Upper lobe of left lung (tissue), 4 donors: ENCODE data around the gene FAM174C.

Source experiments
- EP300 ChIP-seq, 4 donors: sonication (generic); formaldehyde crosslinking; IDR thresholded peaks; one replicate each; pipeline ENCODE4 v1.5.1; 2017; ENCODE audit warnings: antibody characterized with exemption in 4 of 4, control low read depth in 2 of 4
- POLR2A ChIP-seq, 4 donors: fragments of 450-650 bp; IDR thresholded peaks; one replicate each; pipeline ENCODE4 v1.5.1; 2016 to 2017; ENCODE audit warnings: antibody characterized with exemption in 4 of 4, mild to moderate bottlenecking in 2 of 4
- POLR2AphosphoS5 ChIP-seq, 2 donors: sonication (generic); formaldehyde crosslinking; IDR thresholded peaks; one replicate each; pipeline ENCODE4 v1.5.1; 2017; ENCODE audit warnings: antibody characterized with exemption in 2 of 2
- TF ChIP-seq, protein P1 (sequence below), 6 experiments: fragments of 450-650 bp in 4 of 6; fragments of 200-600 bp in 2 of 6; sonication (generic) in 2 of 6; IDR thresholded peaks; one replicate each; pipeline ENCODE4 v1.5.1; 2016 to 2019; ENCODE audit warnings: antibody characterized with exemption in 6 of 6

DNA sequence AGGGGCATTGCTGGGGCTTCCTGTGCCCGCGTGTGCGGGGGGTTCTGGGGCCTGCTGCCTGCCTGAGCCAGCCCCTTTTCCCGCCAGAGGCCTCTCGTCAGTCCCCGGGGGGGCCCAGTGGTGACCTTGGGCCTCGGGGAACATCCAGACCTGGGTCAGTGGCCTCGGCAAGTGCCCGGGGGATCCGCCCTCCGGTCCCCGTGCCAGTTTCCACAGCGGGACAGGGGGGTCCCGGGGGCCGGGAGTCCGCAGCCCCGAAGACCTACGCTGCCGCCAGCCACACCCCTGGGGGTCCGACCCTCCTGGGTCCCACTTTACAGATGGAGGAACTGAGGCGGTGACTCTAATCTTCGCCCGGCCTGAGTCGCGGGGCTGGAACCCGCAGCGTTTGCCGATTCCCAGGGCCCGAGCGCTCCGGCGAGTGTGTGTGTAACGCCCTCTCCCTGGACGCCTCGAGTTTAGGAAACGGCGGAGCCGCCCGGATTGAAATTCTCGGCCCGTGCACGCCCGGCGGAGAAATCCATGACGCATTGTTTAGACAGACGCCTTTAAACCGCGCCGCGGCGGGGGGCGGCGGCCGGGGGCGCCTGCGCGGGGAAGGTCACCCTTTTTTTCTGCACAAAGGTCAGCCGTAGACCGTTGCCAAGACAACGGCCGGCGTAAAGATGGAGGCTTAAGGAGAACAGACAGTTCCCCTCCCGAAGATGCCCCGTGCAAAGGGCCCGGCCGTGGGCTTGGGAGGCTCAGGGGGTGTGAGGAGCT, 49.7 kb downstream of the FAM174C start:
- TF ChIP-seq, protein P1, sequence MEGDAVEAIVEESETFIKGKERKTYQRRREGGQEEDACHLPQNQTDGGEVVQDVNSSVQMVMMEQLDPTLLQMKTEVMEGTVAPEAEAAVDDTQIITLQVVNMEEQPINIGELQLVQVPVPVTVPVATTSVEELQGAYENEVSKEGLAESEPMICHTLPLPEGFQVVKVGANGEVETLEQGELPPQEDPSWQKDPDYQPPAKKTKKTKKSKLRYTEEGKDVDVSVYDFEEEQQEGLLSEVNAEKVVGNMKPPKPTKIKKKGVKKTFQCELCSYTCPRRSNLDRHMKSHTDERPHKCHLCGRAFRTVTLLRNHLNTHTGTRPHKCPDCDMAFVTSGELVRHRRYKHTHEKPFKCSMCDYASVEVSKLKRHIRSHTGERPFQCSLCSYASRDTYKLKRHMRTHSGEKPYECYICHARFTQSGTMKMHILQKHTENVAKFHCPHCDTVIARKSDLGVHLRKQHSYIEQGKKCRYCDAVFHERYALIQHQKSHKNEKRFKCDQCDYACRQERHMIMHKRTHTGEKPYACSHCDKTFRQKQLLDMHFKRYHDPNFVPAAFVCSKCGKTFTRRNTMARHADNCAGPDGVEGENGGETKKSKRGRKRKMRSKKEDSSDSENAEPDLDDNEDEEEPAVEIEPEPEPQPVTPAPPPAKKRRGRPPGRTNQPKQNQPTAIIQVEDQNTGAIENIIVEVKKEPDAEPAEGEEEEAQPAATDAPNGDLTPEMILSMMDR (IDR thresholded peaks at IDR 0.05), result no peak
- no peak for TF ChIP-seq POLR2AphosphoS5 (IDR thresholded peaks at IDR 0.05)
- TF ChIP-seq POLR2A (IDR thresholded peaks at IDR 0.05), result no peak
- TF ChIP-seq EP300 (IDR thresholded peaks at IDR 0.05), result no peak
